Adrenal gland (tissue), 5 donors: ENCODE results near the gene ZNF652.

Experiments used
- POLR2A ChIP-seq, 2 donors: fragments of 450-650 bp; IDR thresholded peaks; one replicate each; pipeline ENCODE4 v1.6.1; 2017; ENCODE audit warnings: antibody characterized with exemption in 2 of 2, mild to moderate bottlenecking in 2 of 2, moderate library complexity in 1 of 2
- TF ChIP-seq, protein P1 (sequence below), 6 experiments: fragments of 450-650 bp in 4 of 6; fragments of 200-600 bp in 2 of 6; sonication (generic) in 1 of 6; IDR thresholded peaks; 1 replicate in 5 of 6; 2 replicates in 1 of 6; pipeline versions ENCODE4 v1.5.1 to v1.8.0; 2016 to 2021; ENCODE audit warnings: antibody characterized with exemption in 6 of 6, mild to moderate bottlenecking in 2 of 6, moderate library complexity in 1 of 6
- donor health status: DM: no; HTN: no; CAD: no.

DNA sequence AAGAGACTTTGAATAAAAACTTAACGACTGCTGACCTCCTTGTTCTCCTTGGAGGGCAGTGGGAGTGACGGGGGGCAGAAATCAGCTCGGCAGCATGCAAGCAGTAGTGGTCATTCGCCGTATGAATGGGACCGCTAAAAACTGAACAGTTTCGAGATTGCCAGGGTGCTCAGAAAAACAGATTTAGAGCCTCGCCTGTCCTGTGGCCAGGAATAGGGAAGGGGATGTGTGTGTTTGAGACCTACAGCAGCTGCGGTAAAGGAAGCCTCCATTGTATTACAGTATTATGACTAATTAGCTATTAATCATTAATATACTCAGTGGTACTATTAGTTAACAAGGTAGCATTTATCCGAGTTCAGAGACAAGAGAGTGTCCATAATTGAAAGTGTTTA lies 670 bp upstream of the ZNF652 start:
- TF ChIP-seq POLR2A (IDR thresholded peaks at IDR 0.05) = no peak
- TF ChIP-seq, protein P1, sequence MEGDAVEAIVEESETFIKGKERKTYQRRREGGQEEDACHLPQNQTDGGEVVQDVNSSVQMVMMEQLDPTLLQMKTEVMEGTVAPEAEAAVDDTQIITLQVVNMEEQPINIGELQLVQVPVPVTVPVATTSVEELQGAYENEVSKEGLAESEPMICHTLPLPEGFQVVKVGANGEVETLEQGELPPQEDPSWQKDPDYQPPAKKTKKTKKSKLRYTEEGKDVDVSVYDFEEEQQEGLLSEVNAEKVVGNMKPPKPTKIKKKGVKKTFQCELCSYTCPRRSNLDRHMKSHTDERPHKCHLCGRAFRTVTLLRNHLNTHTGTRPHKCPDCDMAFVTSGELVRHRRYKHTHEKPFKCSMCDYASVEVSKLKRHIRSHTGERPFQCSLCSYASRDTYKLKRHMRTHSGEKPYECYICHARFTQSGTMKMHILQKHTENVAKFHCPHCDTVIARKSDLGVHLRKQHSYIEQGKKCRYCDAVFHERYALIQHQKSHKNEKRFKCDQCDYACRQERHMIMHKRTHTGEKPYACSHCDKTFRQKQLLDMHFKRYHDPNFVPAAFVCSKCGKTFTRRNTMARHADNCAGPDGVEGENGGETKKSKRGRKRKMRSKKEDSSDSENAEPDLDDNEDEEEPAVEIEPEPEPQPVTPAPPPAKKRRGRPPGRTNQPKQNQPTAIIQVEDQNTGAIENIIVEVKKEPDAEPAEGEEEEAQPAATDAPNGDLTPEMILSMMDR (IDR thresholded peaks at IDR 0.05) = no peak
